Measurements from ENCODE around the gene RGS12. TPM values are rescaled to one million over a fixed set of nuclear protein-coding genes. Genes with fewer than 3 reads are reported as not detected.

Gene RGS12
- total RNA-seq, 2 experiments from 2014 or later, result 8.6 to 8.8 TPM

DNA sequence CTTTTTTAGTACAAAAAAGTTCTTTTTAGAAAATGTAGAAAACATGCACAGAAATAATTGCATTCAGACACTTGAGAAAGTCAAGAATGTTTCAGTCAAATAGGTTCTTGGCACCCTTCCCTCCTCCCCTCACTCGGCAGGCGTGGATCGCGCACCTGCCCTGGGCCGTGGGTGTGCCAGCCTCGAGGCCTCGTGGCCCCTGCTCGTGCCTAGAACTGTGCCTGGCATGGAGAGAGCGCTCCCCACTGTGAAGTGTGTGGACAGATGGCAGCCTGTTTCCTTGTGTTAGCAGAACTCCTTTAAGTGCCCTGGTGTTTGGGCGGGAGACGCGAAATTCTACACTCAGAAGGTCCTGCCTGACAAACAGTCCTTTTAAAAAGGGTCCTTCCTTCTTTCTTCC is 14.7 kb downstream of the RGS12 start:
- CTCF ChIA-PET, result no interaction called here

DNA sequence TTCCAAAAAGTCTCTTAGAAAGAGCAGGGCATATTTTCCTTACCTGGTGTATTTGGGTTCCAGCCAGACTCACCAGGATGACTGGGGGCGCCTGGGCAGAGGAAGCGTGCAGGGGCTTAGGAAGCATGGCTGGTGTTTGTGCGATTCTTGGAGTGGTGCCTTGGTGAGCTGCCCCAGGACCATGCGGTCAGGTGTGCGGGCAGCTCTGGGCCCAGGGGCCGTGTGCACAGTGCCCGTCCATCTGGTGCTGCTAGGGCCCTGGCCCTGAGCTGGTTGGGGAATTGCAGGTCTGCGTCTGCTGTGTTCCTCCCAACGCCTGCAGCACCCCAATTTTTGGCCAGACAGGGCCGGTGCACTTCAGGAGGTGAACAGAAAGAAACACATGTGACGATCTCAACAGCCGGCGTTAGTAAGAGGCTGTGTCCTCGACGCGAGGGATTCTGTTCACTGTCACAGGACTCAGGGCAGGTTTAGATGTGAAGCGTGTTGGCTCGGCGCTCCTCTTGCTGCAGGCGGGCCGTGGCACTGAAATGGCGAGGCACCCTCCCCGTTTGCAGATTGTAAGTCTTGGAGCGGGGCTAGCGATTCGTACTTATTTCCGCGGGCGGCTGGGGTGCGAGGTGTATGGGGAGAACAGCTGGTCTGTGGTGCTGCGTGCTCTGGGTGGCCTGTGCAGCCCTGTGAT is 15.2 kb downstream of the RGS12 start:
- H3K9me3 Mint-ChIP-seq, result no peaks in the 10 kb centered on the region
- H3K36me3 Mint-ChIP-seq, result no peaks in the 10 kb centered on the region
- no peaks in the 10 kb centered on the region for H3K27me3 Mint-ChIP-seq
- POLR2A ChIA-PET, result no interaction called here
- no peak overlapping the region for H3K4me3 Mint-ChIP-seq
- peaks cover 30% of the 10 kb centered on the region for H3K4me1 Mint-ChIP-seq (ENCODE audit: low read depth)
- no peak overlapping the region for H3K27ac Mint-ChIP-seq
- intact Hi-C loops (cut with micrococcal nuclease), result no loop called here
- DNase-seq, result no peak
- CTCF ChIA-PET, result no interaction called here

More for the DNA sequence above, 14.7 kb downstream of the RGS12 start:
- H3K4me1 Mint-ChIP-seq (ENCODE audit: low read depth), result peaks cover 36% of the 10 kb centered on the region
- H3K9me3 Mint-ChIP-seq, result no peaks in the 10 kb centered on the region
- H3K27ac Mint-ChIP-seq, result no peak overlapping the region
- H3K36me3 Mint-ChIP-seq, result no peaks in the 10 kb centered on the region
- no peak overlapping the region for H3K4me3 Mint-ChIP-seq
- DNase-seq, result no peak
- no peaks in the 10 kb centered on the region for H3K27me3 Mint-ChIP-seq
- POLR2A ChIA-PET, result no interaction called here
- intact Hi-C loops (cut with micrococcal nuclease), result no loop called here

- intact Hi-C loops (cut with micrococcal nuclease), result no loop called here
- Mint-ChIP-seq H3K4me3 (no peak overlapping the region), H3K4me1 (ENCODE audit: low read depth) (peaks cover 24% of the 10 kb centered on the region), H3K27ac (no peak overlapping the region), H3K27me3 (no peaks in the 10 kb centered on the region), H3K9me3 (no peaks in the 10 kb centered on the region), H3K36me3 (no peaks in the 10 kb centered on the region)
- ChIA-PET POLR2A (no interaction called here), CTCF (interaction anchor here (1.1 kb wide), 1 partner anchor 172 kb away, joined by 3 read pairs; no protein-coding TSS in a partner anchor)
- DNase-seq, result no peak
Measured at GRCh38 chr4:3308691-3309090, 15.9 kb downstream of the RGS12 start.

GRCh38 chr4:3310301-3311094 is 17.7 kb downstream of the RGS12 start:
- Mint-ChIP-seq H3K27ac (no peak overlapping the region), H3K4me1 (ENCODE audit: low read depth) (peaks cover 7% of the 10 kb centered on the region), H3K9me3 (no peaks in the 10 kb centered on the region), H3K36me3 (no peaks in the 10 kb centered on the region), H3K4me3 (no peak overlapping the region), H3K27me3 (no peaks in the 10 kb centered on the region)
- POLR2A ChIA-PET, result no interaction called here
- no peak for DNase-seq
- CTCF ChIA-PET, result no interaction called here
- intact Hi-C loops (cut with micrococcal nuclease), result no loop called here

GRCh38 chr4:3311095-3311372 is 18.2 kb downstream of the RGS12 start:
- peaks cover 2% of the 10 kb centered on the region for H3K4me1 Mint-ChIP-seq (ENCODE audit: low read depth)
- intact Hi-C loops (cut with micrococcal nuclease), result no loop called here
- no peaks in the 10 kb centered on the region for H3K27me3 Mint-ChIP-seq
- ChIA-PET POLR2A (no interaction called here), CTCF (no interaction called here)
- no peak for DNase-seq
- H3K27ac Mint-ChIP-seq, result no peak overlapping the region
- no peak overlapping the region for H3K4me3 Mint-ChIP-seq
- H3K36me3 Mint-ChIP-seq, result peaks cover 2% of the 10 kb centered on the region
- H3K9me3 Mint-ChIP-seq, result no peaks in the 10 kb centered on the region

- Mint-ChIP-seq H3K27me3 (no peaks in the 10 kb centered on the region), H3K4me3 (no peak overlapping the region), H3K36me3 (peaks cover 3% of the 10 kb centered on the region), H3K4me1 (ENCODE audit: low read depth) (no peaks in the 10 kb centered on the region), H3K9me3 (no peaks in the 10 kb centered on the region), H3K27ac (no peak overlapping the region)
- DNase-seq, result no peak
- POLR2A ChIA-PET, result no interaction called here
- CTCF ChIA-PET, result no interaction called here
- intact Hi-C loops (cut with micrococcal nuclease), result no loop called here
Measured at GRCh38 chr4:3311489-3312171, 18.8 kb downstream of the RGS12 start.

GRCh38 chr4:3312362-3312761 is 19.5 kb downstream of the RGS12 start:
- Mint-ChIP-seq H3K9me3 (no peaks in the 10 kb centered on the region), H3K27me3 (no peaks in the 10 kb centered on the region), H3K27ac (no peak overlapping the region), H3K4me1 (ENCODE audit: low read depth) (no peaks in the 10 kb centered on the region), H3K4me3 (no peak overlapping the region), H3K36me3 (peaks cover 3% of the 10 kb centered on the region)
- DNase-seq, result no peak
- POLR2A ChIA-PET, result no interaction called here
- CTCF ChIA-PET, result no interaction called here
- intact Hi-C loops (cut with micrococcal nuclease), result no loop called here

- Mint-ChIP-seq H3K27me3 (no peaks in the 10 kb centered on the region), H3K36me3 (peaks cover 3% of the 10 kb centered on the region), H3K9me3 (no peaks in the 10 kb centered on the region), H3K4me1 (ENCODE audit: low read depth) (no peaks in the 10 kb centered on the region), H3K4me3 (no peak overlapping the region), H3K27ac (no peak overlapping the region)
- CTCF ChIA-PET, result no interaction called here
- intact Hi-C loops (cut with micrococcal nuclease), result no loop called here
- no peak for DNase-seq
- POLR2A ChIA-PET, result no interaction called here
Measured at GRCh38 chr4:3313139-3313538, 20.3 kb downstream of the RGS12 start.

GRCh38 chr4:3313556-3314228 is 20.9 kb downstream of the RGS12 start:
- no peak overlapping the region for H3K27ac Mint-ChIP-seq
- DNase-seq, result no peak
- CTCF ChIA-PET, result no interaction called here
- intact Hi-C loops (cut with micrococcal nuclease), result no loop called here
- H3K27me3 Mint-ChIP-seq, result no peaks in the 10 kb centered on the region
- peaks cover 5% of the 10 kb centered on the region for H3K36me3 Mint-ChIP-seq
- POLR2A ChIA-PET, result no interaction called here
- no peaks in the 10 kb centered on the region for H3K9me3 Mint-ChIP-seq
- H3K4me1 Mint-ChIP-seq (ENCODE audit: low read depth), result no peaks in the 10 kb centered on the region
- no peak overlapping the region for H3K4me3 Mint-ChIP-seq

GRCh38 chr4:3314706-3315260 is 22.0 kb downstream of the RGS12 start:
- peaks cover 5% of the 10 kb centered on the region for H3K36me3 Mint-ChIP-seq
- no peaks in the 10 kb centered on the region for H3K4me1 Mint-ChIP-seq (ENCODE audit: low read depth)
- H3K9me3 Mint-ChIP-seq, result no peaks in the 10 kb centered on the region
- H3K4me3 Mint-ChIP-seq, result no peak overlapping the region
- ChIA-PET POLR2A (no interaction called here), CTCF (no interaction called here)
- H3K27ac Mint-ChIP-seq, result no peak overlapping the region
- H3K27me3 Mint-ChIP-seq, result no peaks in the 10 kb centered on the region
- no peak for DNase-seq
- intact Hi-C loops (cut with micrococcal nuclease), result no loop called here

DNA sequence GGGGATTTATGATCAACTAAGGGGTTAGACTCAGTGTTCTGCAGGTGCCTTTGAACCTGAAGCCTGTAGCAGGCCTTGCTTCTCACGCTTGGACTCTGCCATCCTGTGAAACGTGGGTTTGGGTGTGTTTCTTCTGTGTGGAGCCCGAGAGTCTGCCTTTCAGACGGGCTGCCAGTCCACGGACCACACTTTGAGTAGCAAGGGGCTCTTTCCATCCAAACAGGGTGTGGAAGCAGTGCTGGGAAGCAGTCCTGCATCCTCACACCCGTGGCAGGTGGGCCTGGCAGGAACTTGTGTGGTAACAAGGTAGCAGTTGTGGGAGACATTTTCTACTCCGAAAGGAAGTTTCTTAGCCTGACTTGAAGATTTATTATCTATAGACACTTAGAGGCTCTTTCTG is 22.7 kb downstream of the RGS12 start:
- H3K9me3 Mint-ChIP-seq, result no peaks in the 10 kb centered on the region
- POLR2A ChIA-PET, result no interaction called here
- H3K27ac Mint-ChIP-seq, result no peak overlapping the region
- DNase-seq, result no peak
- no peaks in the 10 kb centered on the region for H3K4me1 Mint-ChIP-seq (ENCODE audit: low read depth)
- peaks cover 5% of the 10 kb centered on the region for H3K36me3 Mint-ChIP-seq
- CTCF ChIA-PET, result interaction anchor here (1.5 kb wide), 1 partner anchor 31 kb away, joined by 4 read pairs; no protein-coding TSS in a partner anchor
- intact Hi-C loops (cut with micrococcal nuclease), result no loop called here
- no peaks in the 10 kb centered on the region for H3K27me3 Mint-ChIP-seq
- H3K4me3 Mint-ChIP-seq, result no peak overlapping the region

DNA sequence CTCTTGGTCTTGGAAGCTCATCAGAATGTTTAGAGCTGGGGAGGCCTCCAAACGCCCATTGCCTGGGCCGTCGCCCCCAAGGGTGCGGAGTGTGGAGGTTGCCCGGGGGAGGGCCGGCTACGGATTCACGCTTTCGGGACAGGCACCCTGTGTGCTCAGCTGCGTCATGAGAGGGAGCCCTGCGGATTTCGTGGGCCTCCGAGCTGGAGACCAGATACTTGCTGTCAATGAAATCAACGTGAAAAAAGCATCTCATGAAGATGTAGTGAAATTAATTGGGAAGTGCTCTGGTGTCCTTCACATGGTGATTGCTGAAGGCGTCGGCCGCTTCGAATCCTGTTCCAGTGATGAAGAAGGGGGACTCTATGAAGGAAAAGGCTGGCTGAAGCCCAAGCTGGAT is 23.3 kb downstream of the RGS12 start:
- intact Hi-C loops (cut with micrococcal nuclease), result no loop called here
- H3K27me3 Mint-ChIP-seq, result no peaks in the 10 kb centered on the region
- H3K9me3 Mint-ChIP-seq, result no peaks in the 10 kb centered on the region
- no peak overlapping the region for H3K4me3 Mint-ChIP-seq
- DNase-seq, result no peak
- no peaks in the 10 kb centered on the region for H3K4me1 Mint-ChIP-seq (ENCODE audit: low read depth)
- ChIA-PET POLR2A (no interaction called here), CTCF (interaction anchor here (1.5 kb wide), 1 partner anchor 30 kb away, joined by 4 read pairs; no protein-coding TSS in a partner anchor)
- no peak overlapping the region for H3K27ac Mint-ChIP-seq
- peaks cover 5% of the 10 kb centered on the region for H3K36me3 Mint-ChIP-seq
